Fibroblast of the aortic adventitia (primary cell): ENCODE results near the gene OSBPL3. TPM values are rescaled to one million over a fixed set of nuclear protein-coding genes. Genes with fewer than 3 reads are reported as not detected.

Source experiments
- DNase-seq: peaks from one replicate; pipeline ENCODE4 v3.0.0-alpha.2; 2010; ENCODE audit warnings: low read depth
- H3K4me3 ChIP-seq: 2 replicates; pipeline ENCODE4 v1.5.1; 2011; ENCODE audit warnings: low read depth, mild to moderate bottlenecking, control low read depth, low read length, moderate library complexity
- CTCF ChIP-seq: IDR thresholded peaks from 2 replicates; pipeline ENCODE4 v1.5.1; 2011; ENCODE audit warnings: mild to moderate bottlenecking, low read length, control low read depth, inconsistent platforms; ENCODE audit not compliant: insufficient read depth
- total RNA-seq: library from RNA; depleted of rRNA; stranded (reverse); fragments of >200 nt; gene quantifications from 2 replicates; pipeline ENCODE4 v1.2.3, GENCODE V29; 2012; ENCODE audit warnings: low replicate concordance

The OSBPL3 gene
- total RNA-seq, 1 donor: 46.0 TPM

GRCh38 chr7:24802300-24802699, 177.7 kb downstream of the OSBPL3 start:
- no peak overlapping the region for H3K4me3 ChIP-seq
- no peak for TF ChIP-seq CTCF
- no peak for DNase-seq

- no peak for TF ChIP-seq CTCF
- no peak for DNase-seq
- no peak overlapping the region for H3K4me3 ChIP-seq
Observed at GRCh38 chr7:24801883-24802282, 178.1 kb downstream of the OSBPL3 start.

- no peak for TF ChIP-seq CTCF
- H3K4me3 ChIP-seq: no peak overlapping the region
- DNase-seq: no peak
Observed at GRCh38 chr7:24800667-24801066, 179.3 kb downstream of the OSBPL3 start.

- H3K4me3 ChIP-seq: no peak overlapping the region
- DNase-seq: no peak
- TF ChIP-seq CTCF: no peak
Observed at GRCh38 chr7:24800073-24800472, 179.9 kb downstream of the OSBPL3 start.

GRCh38 chr7:24799506-24799905, 180.5 kb downstream of the OSBPL3 start:
- H3K4me3 ChIP-seq: no peak overlapping the region
- DNase-seq: no peak
- TF ChIP-seq CTCF: no peak

GRCh38 chr7:24798261-24798660, 181.7 kb downstream of the OSBPL3 start:
- no peak for DNase-seq
- no peak overlapping the region for H3K4me3 ChIP-seq
- TF ChIP-seq CTCF: no peak

- no peak for TF ChIP-seq CTCF
- no peak for DNase-seq
- no peak overlapping the region for H3K4me3 ChIP-seq
Observed at GRCh38 chr7:24797270-24797669, 182.7 kb downstream of the OSBPL3 start.
